ENCODE measurements around the gene LGALS13.

The LGALS13 gene

GRCh38 chr19:39590265-39590664 lies 12.1 kb upstream of the LGALS13 start:
- no peak overlapping the region for H3K4me3 ChIP-seq (ENCODE audit: low read depth, low read length)
- TF ChIP-seq CTCF (IDR thresholded peaks at IDR 0.05; ENCODE audit: low read depth, low read length), result no peak

- TF ChIP-seq CTCF (IDR thresholded peaks at IDR 0.05; ENCODE audit: low read depth, low read length), result no peak
Observed at GRCh38 chr19:39592381-39592780, 9.9 kb upstream of the LGALS13 start.

GRCh38 chr19:39595950-39596349 lies 6.4 kb upstream of the LGALS13 start:
- TF ChIP-seq CTCF (IDR thresholded peaks at IDR 0.05; ENCODE audit: low read depth, low read length), result no peak
- no peak overlapping the region for H3K4me3 ChIP-seq (ENCODE audit: low read depth, low read length)

More at GRCh38 chr19:39592381-39592780, 9.9 kb upstream of the LGALS13 start:
- H3K4me3 ChIP-seq (ENCODE audit: low read depth, low read length), result no peak overlapping the region

GRCh38 chr19:39596911-39597310 lies 5.4 kb upstream of the LGALS13 start:
- no peak for TF ChIP-seq CTCF (IDR thresholded peaks at IDR 0.05; ENCODE audit: low read depth, low read length)
- H3K4me3 ChIP-seq (ENCODE audit: low read depth, low read length), result no peak overlapping the region

GRCh38 chr19:39599116-39599515 lies 3.2 kb upstream of the LGALS13 start:
- H3K4me3 ChIP-seq (ENCODE audit: low read depth, low read length), result no peak overlapping the region
- TF ChIP-seq CTCF (IDR thresholded peaks at IDR 0.05; ENCODE audit: low read depth, low read length), result no peak

- H3K4me3 ChIP-seq (ENCODE audit: low read depth, low read length), result no peak overlapping the region
Observed at GRCh38 chr19:39603825-39604224, 1.5 kb downstream of the LGALS13 start.

GRCh38 chr19:39607021-39607420 lies 4.7 kb downstream of the LGALS13 start:
- no peak overlapping the region for H3K4me3 ChIP-seq (ENCODE audit: low read depth, low read length)
- TF ChIP-seq CTCF (IDR thresholded peaks at IDR 0.05; ENCODE audit: low read depth, low read length), result no peak

More at GRCh38 chr19:39603825-39604224, 1.5 kb downstream of the LGALS13 start:
- no peak for TF ChIP-seq CTCF (IDR thresholded peaks at IDR 0.05; ENCODE audit: low read depth, low read length)

Measured in WI38 (cell line).